ENCODE data around the gene NIPBL.

NIPBL gene

GRCh38 chr5:37071901-37072581, 195.5 kb downstream of the NIPBL start:
- Histone ChIP-seq H3K4me1 (ENCODE audit: control insufficient read depth in 2 of 2, insufficient read depth in 1 of 2, low read depth in 1 of 2, low read length in 2 of 2) (no peaks in the 10 kb centered on the region), H2BK120ac (ENCODE audit: low read depth, low read length) (no peak overlapping the region), H2BK12ac (ENCODE audit: low read length) (no peak overlapping the region), H3K18ac (ENCODE audit: low read length) (no peak overlapping the region), H3K4me3 (ENCODE audit: low read length in 2 of 2) (no peak overlapping the region), H3K4ac (ENCODE audit: low read length) (no peak overlapping the region), H3K36me3 (replicated peaks in 1 of 2; ENCODE audit: control insufficient read depth in 2 of 2, insufficient read depth in 2 of 2, low read length in 2 of 2) (no peaks in the 10 kb centered on the region), H3K27ac (replicated peaks; ENCODE audit: low read length) (no peak overlapping the region), H3K4me2 (ENCODE audit: insufficient read depth, low read length, poor library complexity, severe bottlenecking) (no peak overlapping the region), H3K79me1 (ENCODE audit: low read depth, low read length) (no peaks in the 10 kb centered on the region), H2AFZ (ENCODE audit: low read length) (no peak overlapping the region), H3K23ac (ENCODE audit: low read depth, low read length, poor library complexity) (no peak overlapping the region), H3K9me3 (replicated peaks in 1 of 2; ENCODE audit: control insufficient read depth in 2 of 2, insufficient read depth in 1 of 2, low read depth in 1 of 2, low read length in 2 of 2) (no peaks in the 10 kb centered on the region), H3K14ac (ENCODE audit: low read length) (no peak overlapping the region), H2BK15ac (ENCODE audit: low read length) (no peak overlapping the region), H3K27me3 (ENCODE audit: control insufficient read depth in 3 of 3, insufficient read depth in 3 of 3, low read depth in 1 of 3, low read length in 3 of 3) (no peaks in the 10 kb centered on the region), H2AK5ac (ENCODE audit: low read depth, low read length) (no peak overlapping the region), H4K91ac (ENCODE audit: low read depth, low read length, poor library complexity) (no peak overlapping the region), H2BK5ac (ENCODE audit: low read length) (no peak overlapping the region), H4K8ac (ENCODE audit: low read depth, low read length) (no peak overlapping the region), H3K9ac (ENCODE audit: low read depth, low read length, poor library complexity) (no peak overlapping the region)
- WGBS, 2 donors (ENCODE audit: extremely low coverage in 2 of 2, insufficient read length in 2 of 2, insufficient replicate concordance in 1 of 2): no CpG with 5 or more reads among the region's 1 CpG
- DNase-seq (ENCODE audit: low spot score): no peak

- no peak overlapping the region for H3K23ac ChIP-seq (ENCODE audit: low read depth, low read length, poor library complexity)
Measured at GRCh38 chr5:37075399-37075950, 198.9 kb downstream of the NIPBL start.

GRCh38 chr5:37077146-37077545, 200.6 kb downstream of the NIPBL start:
- Histone ChIP-seq H3K4ac (ENCODE audit: low read length) (no peak overlapping the region), H3K27me3 (ENCODE audit: control insufficient read depth in 3 of 3, insufficient read depth in 3 of 3, low read depth in 1 of 3, low read length in 3 of 3) (no peaks in the 10 kb centered on the region), H3K79me1 (ENCODE audit: low read depth, low read length) (no peaks in the 10 kb centered on the region), H3K27ac (replicated peaks; ENCODE audit: low read length) (no peak overlapping the region), H3K9me3 (replicated peaks in 1 of 2; ENCODE audit: control insufficient read depth in 2 of 2, insufficient read depth in 1 of 2, low read depth in 1 of 2, low read length in 2 of 2) (no peaks in the 10 kb centered on the region), H3K4me1 (ENCODE audit: control insufficient read depth in 2 of 2, insufficient read depth in 1 of 2, low read depth in 1 of 2, low read length in 2 of 2) (no peaks in the 10 kb centered on the region), H2BK120ac (ENCODE audit: low read depth, low read length) (no peak overlapping the region), H2BK12ac (ENCODE audit: low read length) (no peak overlapping the region), H4K91ac (ENCODE audit: low read depth, low read length, poor library complexity) (no peak overlapping the region), H2AK5ac (ENCODE audit: low read depth, low read length) (no peak overlapping the region), H3K4me3 (ENCODE audit: low read length in 2 of 2) (no peak overlapping the region), H3K9ac (ENCODE audit: low read depth, low read length, poor library complexity) (no peak overlapping the region), H2AFZ (ENCODE audit: low read length) (no peak overlapping the region), H2BK5ac (ENCODE audit: low read length) (no peak overlapping the region), H4K8ac (ENCODE audit: low read depth, low read length) (no peak overlapping the region), H3K14ac (ENCODE audit: low read length) (no peak overlapping the region), H3K18ac (ENCODE audit: low read length) (no peak overlapping the region), H2BK15ac (ENCODE audit: low read length) (no peak overlapping the region), H3K36me3 (replicated peaks in 1 of 2; ENCODE audit: control insufficient read depth in 2 of 2, insufficient read depth in 2 of 2, low read length in 2 of 2) (peaks cover 4 to 8% of the 10 kb centered on the region in 2 donors), H3K23ac (ENCODE audit: low read depth, low read length, poor library complexity) (no peak overlapping the region), H3K4me2 (ENCODE audit: insufficient read depth, low read length, poor library complexity, severe bottlenecking) (no peak overlapping the region)
- no CpG with 5 or more reads among the region's 1 CpG for WGBS, 2 donors (ENCODE audit: extremely low coverage in 2 of 2, insufficient read length in 2 of 2, insufficient replicate concordance in 1 of 2)
- DNase-seq (ENCODE audit: low spot score): no peak

More at GRCh38 chr5:37075399-37075950, 198.9 kb downstream of the NIPBL start:
- H3K14ac ChIP-seq (ENCODE audit: low read length): no peak overlapping the region
- peaks cover 4 to 8% of the 10 kb centered on the region in 2 donors for H3K36me3 ChIP-seq (replicated peaks in 1 of 2; ENCODE audit: control insufficient read depth in 2 of 2, insufficient read depth in 2 of 2, low read length in 2 of 2)
- H2BK12ac ChIP-seq (ENCODE audit: low read length): no peak overlapping the region
- H2BK5ac ChIP-seq (ENCODE audit: low read length): no peak overlapping the region
- H3K27ac ChIP-seq (replicated peaks; ENCODE audit: low read length): no peak overlapping the region
- no peak overlapping the region for H2BK120ac ChIP-seq (ENCODE audit: low read depth, low read length)
- no peak overlapping the region for H2BK15ac ChIP-seq (ENCODE audit: low read length)
- no peak overlapping the region for H3K4me3 ChIP-seq (ENCODE audit: low read length in 2 of 2)
- no peaks in the 10 kb centered on the region for H3K27me3 ChIP-seq (ENCODE audit: control insufficient read depth in 3 of 3, insufficient read depth in 3 of 3, low read depth in 1 of 3, low read length in 3 of 3)
- no peak overlapping the region for H3K9ac ChIP-seq (ENCODE audit: low read depth, low read length, poor library complexity)
- no peak overlapping the region for H3K4me2 ChIP-seq (ENCODE audit: insufficient read depth, low read length, poor library complexity, severe bottlenecking)
- no peak overlapping the region for H2AK5ac ChIP-seq (ENCODE audit: low read depth, low read length)
- H3K18ac ChIP-seq (ENCODE audit: low read length): no peak overlapping the region
- H4K8ac ChIP-seq (ENCODE audit: low read depth, low read length): no peak overlapping the region
- H3K79me1 ChIP-seq (ENCODE audit: low read depth, low read length): no peaks in the 10 kb centered on the region
- H4K91ac ChIP-seq (ENCODE audit: low read depth, low read length, poor library complexity): no peak overlapping the region
- DNase-seq (ENCODE audit: low spot score): no peak
- H2AFZ ChIP-seq (ENCODE audit: low read length): no peak overlapping the region
- H3K4me1 ChIP-seq (ENCODE audit: control insufficient read depth in 2 of 2, insufficient read depth in 1 of 2, low read depth in 1 of 2, low read length in 2 of 2): no peaks in the 10 kb centered on the region
- H3K4ac ChIP-seq (ENCODE audit: low read length): no peak overlapping the region
- no peaks in the 10 kb centered on the region for H3K9me3 ChIP-seq (replicated peaks in 1 of 2; ENCODE audit: control insufficient read depth in 2 of 2, insufficient read depth in 1 of 2, low read depth in 1 of 2, low read length in 2 of 2)
- WGBS, 2 donors (ENCODE audit: extremely low coverage in 2 of 2, insufficient read length in 2 of 2, insufficient replicate concordance in 1 of 2): no CpG with 5 or more reads among the region's 3 CpGs

GRCh38 chr5:37080697-37081096, 204.1 kb downstream of the NIPBL start:
- Histone ChIP-seq H3K4ac (ENCODE audit: low read length) (no peak overlapping the region), H3K79me1 (ENCODE audit: low read depth, low read length) (no peaks in the 10 kb centered on the region), H3K4me1 (ENCODE audit: control insufficient read depth in 2 of 2, insufficient read depth in 1 of 2, low read depth in 1 of 2, low read length in 2 of 2) (no peaks in the 10 kb centered on the region), H3K18ac (ENCODE audit: low read length) (no peak overlapping the region), H4K8ac (ENCODE audit: low read depth, low read length) (no peak overlapping the region), H3K27me3 (ENCODE audit: control insufficient read depth in 3 of 3, insufficient read depth in 3 of 3, low read depth in 1 of 3, low read length in 3 of 3) (no peaks in the 10 kb centered on the region), H3K4me3 (ENCODE audit: low read length in 2 of 2) (no peak overlapping the region), H2AFZ (ENCODE audit: low read length) (no peak overlapping the region), H3K36me3 (replicated peaks in 1 of 2; ENCODE audit: control insufficient read depth in 2 of 2, insufficient read depth in 2 of 2, low read length in 2 of 2) (peaks cover 4 to 8% of the 10 kb centered on the region in 2 donors), H2BK5ac (ENCODE audit: low read length) (no peak overlapping the region), H2BK15ac (ENCODE audit: low read length) (no peak overlapping the region), H2BK120ac (ENCODE audit: low read depth, low read length) (no peak overlapping the region), H4K91ac (ENCODE audit: low read depth, low read length, poor library complexity) (no peak overlapping the region), H3K27ac (replicated peaks; ENCODE audit: low read length) (no peak overlapping the region), H2AK5ac (ENCODE audit: low read depth, low read length) (no peak overlapping the region), H3K23ac (ENCODE audit: low read depth, low read length, poor library complexity) (no peak overlapping the region), H3K9me3 (replicated peaks in 1 of 2; ENCODE audit: control insufficient read depth in 2 of 2, insufficient read depth in 1 of 2, low read depth in 1 of 2, low read length in 2 of 2) (no peaks in the 10 kb centered on the region), H3K9ac (ENCODE audit: low read depth, low read length, poor library complexity) (no peak overlapping the region), H3K14ac (ENCODE audit: low read length) (no peak overlapping the region), H3K4me2 (ENCODE audit: insufficient read depth, low read length, poor library complexity, severe bottlenecking) (no peak overlapping the region), H2BK12ac (ENCODE audit: low read length) (no peak overlapping the region)
- no CpG with 5 or more reads among the region's 3 CpGs for WGBS, 2 donors (ENCODE audit: extremely low coverage in 2 of 2, insufficient read length in 2 of 2, insufficient replicate concordance in 1 of 2)
- DNase-seq (ENCODE audit: low spot score): no peak
